Nephron progenitor cell (in vitro differentiated cells): Measurements from ENCODE around the gene CACNA2D1.
A peak's percentile ranks its signal among the peaks of the same experiment; 100 is the strongest.

Experiments
- DNase-seq: peaks from one replicate; pipeline ENCODE4 v3.0.0; 2021
- H3K27ac Mint-ChIP-seq: 2 replicates; pipeline ENCODE4 v1.8.0; 2021; ENCODE audit warnings: mild to moderate bottlenecking, moderate library complexity, mixed read lengths
- H3K27me3 Mint-ChIP-seq: 2 replicates; pipeline ENCODE4 v1.8.0; 2021; ENCODE audit warnings: mild to moderate bottlenecking, low read depth, mixed read lengths; ENCODE audit not compliant: poor library complexity
- H3K36me3 Mint-ChIP-seq: 2 replicates; pipeline ENCODE4 v1.8.0; 2021; ENCODE audit warnings: low read depth, mixed read lengths
- H3K4me1 Mint-ChIP-seq: 2 replicates; pipeline ENCODE4 v1.8.0; 2021; ENCODE audit warnings: mixed read lengths
- H3K4me3 Mint-ChIP-seq: 2 replicates; pipeline ENCODE4 v1.8.0; 2021; ENCODE audit warnings: mild to moderate bottlenecking, moderate library complexity, mixed read lengths
- H3K9me3 Mint-ChIP-seq: 2 replicates; pipeline ENCODE4 v1.8.0; 2021; ENCODE audit warnings: mild to moderate bottlenecking, moderate library complexity, mixed read lengths
- TF ChIP-seq, protein P1 (sequence below): fragments of 200-600 bp; sonication (generic); IDR thresholded peaks from 2 replicates; pipeline ENCODE4 v1.5.0; 2021; ENCODE audit warnings: antibody characterized with exemption

The CACNA2D1 gene

GRCh38 chr7:82091126-82091684, 352.4 kb downstream of the CACNA2D1 start:
- H3K36me3 Mint-ChIP-seq: no peaks in the 10 kb centered on the region
- no peak for DNase-seq
- TF ChIP-seq, protein P1, sequence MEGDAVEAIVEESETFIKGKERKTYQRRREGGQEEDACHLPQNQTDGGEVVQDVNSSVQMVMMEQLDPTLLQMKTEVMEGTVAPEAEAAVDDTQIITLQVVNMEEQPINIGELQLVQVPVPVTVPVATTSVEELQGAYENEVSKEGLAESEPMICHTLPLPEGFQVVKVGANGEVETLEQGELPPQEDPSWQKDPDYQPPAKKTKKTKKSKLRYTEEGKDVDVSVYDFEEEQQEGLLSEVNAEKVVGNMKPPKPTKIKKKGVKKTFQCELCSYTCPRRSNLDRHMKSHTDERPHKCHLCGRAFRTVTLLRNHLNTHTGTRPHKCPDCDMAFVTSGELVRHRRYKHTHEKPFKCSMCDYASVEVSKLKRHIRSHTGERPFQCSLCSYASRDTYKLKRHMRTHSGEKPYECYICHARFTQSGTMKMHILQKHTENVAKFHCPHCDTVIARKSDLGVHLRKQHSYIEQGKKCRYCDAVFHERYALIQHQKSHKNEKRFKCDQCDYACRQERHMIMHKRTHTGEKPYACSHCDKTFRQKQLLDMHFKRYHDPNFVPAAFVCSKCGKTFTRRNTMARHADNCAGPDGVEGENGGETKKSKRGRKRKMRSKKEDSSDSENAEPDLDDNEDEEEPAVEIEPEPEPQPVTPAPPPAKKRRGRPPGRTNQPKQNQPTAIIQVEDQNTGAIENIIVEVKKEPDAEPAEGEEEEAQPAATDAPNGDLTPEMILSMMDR: no peak
- H3K4me1 Mint-ChIP-seq: no peaks in the 10 kb centered on the region
- no peaks in the 10 kb centered on the region for H3K27me3 Mint-ChIP-seq
- H3K27ac Mint-ChIP-seq: no peak overlapping the region
- no peak overlapping the region for H3K4me3 Mint-ChIP-seq
- no peaks in the 10 kb centered on the region for H3K9me3 Mint-ChIP-seq

GRCh38 chr7:82087099-82087498, 356.5 kb downstream of the CACNA2D1 start:
- Mint-ChIP-seq H3K27me3 (no peaks in the 10 kb centered on the region), H3K9me3 (no peaks in the 10 kb centered on the region), H3K36me3 (peaks cover 10% of the 10 kb centered on the region), H3K4me3 (no peak overlapping the region), H3K27ac (no peak overlapping the region), H3K4me1 (no peaks in the 10 kb centered on the region)
- TF ChIP-seq, protein P1: no peak
- no peak for DNase-seq

DNA sequence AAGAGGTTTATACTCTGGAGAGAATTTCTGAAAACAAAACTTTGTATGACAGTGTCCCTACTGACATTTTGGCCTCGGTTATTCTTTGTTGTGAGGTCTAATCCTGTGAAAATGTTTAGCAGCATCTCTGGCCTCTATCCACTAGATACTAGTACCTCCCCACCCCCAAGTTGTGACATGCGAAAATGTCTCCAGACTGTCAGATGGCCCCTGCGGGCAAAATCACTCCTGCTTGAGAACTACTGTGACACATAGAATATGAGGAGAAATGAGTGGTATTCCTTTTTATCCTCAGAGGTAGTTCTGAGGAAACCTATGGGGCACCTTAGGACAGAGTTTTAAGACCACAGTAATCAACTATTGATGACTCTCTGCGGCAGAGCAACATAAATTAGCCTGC, 358.5 kb downstream of the CACNA2D1 start:
- DNase-seq: no peak
- no peak overlapping the region for H3K4me3 Mint-ChIP-seq
- no peaks in the 10 kb centered on the region for H3K27me3 Mint-ChIP-seq
- TF ChIP-seq, protein P1: no peak
- peaks cover 4% of the 10 kb centered on the region for H3K4me1 Mint-ChIP-seq
- H3K36me3 Mint-ChIP-seq: peaks cover 12% of the 10 kb centered on the region
- H3K27ac Mint-ChIP-seq: no peak overlapping the region
- H3K9me3 Mint-ChIP-seq: no peaks in the 10 kb centered on the region

GRCh38 chr7:82081644-82082224, 361.8 kb downstream of the CACNA2D1 start:
- H3K4me1 Mint-ChIP-seq: peaks cover 7% of the 10 kb centered on the region
- H3K9me3 Mint-ChIP-seq: no peaks in the 10 kb centered on the region
- TF ChIP-seq, protein P1: no peak
- peaks cover 17% of the 10 kb centered on the region for H3K36me3 Mint-ChIP-seq
- DNase-seq: no peak
- no peak overlapping the region for H3K4me3 Mint-ChIP-seq
- H3K27me3 Mint-ChIP-seq: no peaks in the 10 kb centered on the region
- H3K27ac Mint-ChIP-seq: no peak overlapping the region

DNA sequence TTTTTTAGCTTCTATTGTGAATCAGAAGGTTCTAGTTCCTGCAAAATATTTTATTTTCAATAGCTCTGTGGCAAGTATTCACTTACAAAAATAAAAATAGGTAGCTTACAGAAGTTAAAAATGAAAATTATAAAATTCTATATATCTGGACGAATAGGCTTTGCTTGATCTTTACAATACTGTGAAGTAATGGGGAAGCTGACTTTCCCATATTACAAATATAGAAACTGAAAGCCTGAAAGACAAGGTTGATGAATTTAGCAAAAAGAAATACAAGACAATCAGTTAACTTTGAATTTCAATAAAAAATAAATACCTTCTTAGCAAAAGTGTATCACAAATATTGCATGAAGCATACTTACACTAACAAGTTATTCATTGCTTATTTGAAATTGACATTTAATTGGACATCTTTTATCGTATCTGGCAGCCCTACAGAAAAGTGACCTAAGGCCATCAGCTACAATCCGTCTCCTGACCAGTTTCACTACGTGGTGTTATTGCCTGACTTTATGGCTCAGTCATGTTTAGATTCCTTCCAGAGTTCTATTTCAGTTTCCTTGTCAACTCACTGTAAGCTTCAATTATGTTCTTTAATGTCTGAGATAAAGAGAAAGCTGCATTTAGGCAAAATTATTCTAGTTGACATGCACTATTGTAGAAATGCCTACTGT, 363.2 kb downstream of the CACNA2D1 start:
- Mint-ChIP-seq H3K4me3 (no peak overlapping the region), H3K27me3 (no peaks in the 10 kb centered on the region), H3K4me1 (peaks cover 11% of the 10 kb centered on the region), H3K27ac (peak overlapping the region; percentile 92), H3K36me3 (peaks cover 17% of the 10 kb centered on the region), H3K9me3 (no peaks in the 10 kb centered on the region)
- no peak for DNase-seq
- TF ChIP-seq, protein P1: no peak
